PC-3 (cell line): Measurements from ENCODE around the gene RPL13A. TPM values are rescaled to one million over a fixed set of nuclear protein-coding genes. Genes with fewer than 3 reads are reported as not detected.

ENCODE experiments used
- ATAC-seq: fragments of 200-7000 bp; cut with Tn5 transposase; 2 replicates; pipeline ENCODE4 v1.9.1; 2020; ENCODE audit warnings: mild to moderate bottlenecking, moderate library complexity
- BruUV-seq: library from RNA; stranded (reverse); fragments of 400-500 nt; replicated peaks from 2 replicates; lab custom pipeline; 2021; lab: Mats Ljungman, UMichigan
- CTCF ChIA-PET: fragments of 300-600 bp; sonication (Branson Sonifier 250); formaldehyde crosslinking; loops from one replicate; lab custom pipeline; 2022; ENCODE audit warnings: antibody characterized with exemption; lab: Charles Lee
- POLR2A ChIA-PET: fragments of 300-600 bp; sonication (Branson Sonifier 250); formaldehyde crosslinking; loops from one replicate; lab custom pipeline; 2022; ENCODE audit warnings: antibody characterized with exemption; ENCODE audit not compliant: unreplicated experiment; lab: Charles Lee
- DNase-seq: peaks from one replicate; pipeline ENCODE4 v3.0.0-alpha.2; 2015
- H2AFZ ChIP-seq: fragments of 300-600 bp; sonication (generic); 2 replicates; pipeline ENCODE4 v1.6.0; 2016; ENCODE audit warnings: antibody characterized with exemption, low read length
- H3F3A ChIP-seq: fragments of 300-600 bp; sonication (generic); one replicate; pipeline ENCODE4 v1.6.0; 2017; ENCODE audit warnings: antibody characterized with exemption, low read length, control low read depth, mild to moderate bottlenecking; ENCODE audit not compliant: unreplicated experiment
- H3K27ac ChIP-seq: fragments of 300-600 bp; sonication (generic); 2 replicates; pipeline ENCODE4 v1.5.1; 2016; ENCODE audit warnings: mild to moderate bottlenecking, low read length
- H3K27me3 ChIP-seq: fragments of 300-600 bp; sonication (generic); 2 replicates; pipeline ENCODE4 v1.6.1; 2016; ENCODE audit warnings: low read length, mixed read lengths
- H3K36me3 ChIP-seq: fragments of 300-600 bp; sonication (generic); 2 replicates; pipeline ENCODE4 v1.6.1; 2016; ENCODE audit warnings: low read depth, mixed run types, low read length, mixed read lengths
- H3K4me1 ChIP-seq: fragments of 300-600 bp; sonication (generic); 2 replicates; pipeline ENCODE4 v1.5.1; 2016; ENCODE audit warnings: low read length; ENCODE audit not compliant: insufficient read depth
- H3K4me2 ChIP-seq: fragments of 300-600 bp; sonication (generic); 2 replicates; pipeline ENCODE4 v1.6.0; 2016; ENCODE audit warnings: low read length
- H3K4me3 ChIP-seq: fragments of 300-600 bp; sonication (generic); 2 replicates; pipeline ENCODE4 v1.5.1; 2016; ENCODE audit warnings: mild to moderate bottlenecking, low read length, mixed read lengths
- H3K79me2 ChIP-seq: fragments of 300-600 bp; sonication (generic); 2 replicates; pipeline ENCODE4 v1.6.1; 2017; ENCODE audit warnings: low read length, mixed read lengths
- H3K9ac ChIP-seq: fragments of 300-600 bp; sonication (generic); 2 replicates; pipeline ENCODE4 v1.6.0; 2016; ENCODE audit warnings: mild to moderate bottlenecking, low read length
- H3K9me2 ChIP-seq: fragments of 300-600 bp; sonication (generic); replicated peaks from 2 replicates; pipeline ENCODE4 v1.6.1; 2016; ENCODE audit warnings: mixed run types, low read length, mixed read lengths
- H3K9me3 ChIP-seq: fragments of 300-600 bp; sonication (generic); 2 replicates; pipeline ENCODE4 v1.6.1; 2016; ENCODE audit warnings: low read length, mixed read lengths
- H4K20me1 ChIP-seq: fragments of 300-600 bp; sonication (generic); 2 replicates; pipeline ENCODE4 v1.6.1; 2016; ENCODE audit warnings: low read length, mixed read lengths
- CTCF ChIP-seq: fragments of 300-600 bp; sonication (generic); conservative IDR thresholded peaks from 2 replicates; pipeline ENCODE4 v1.5.1; 2017; ENCODE audit warnings: antibody characterized with exemption, low read depth, mild to moderate bottlenecking, low read length
- EZH2 ChIP-seq: fragments of 300-600 bp; sonication (generic); IDR thresholded peaks from one replicate; pipeline ENCODE4 v1.6.1; 2017; ENCODE audit warnings: antibody characterized with exemption, mild to moderate bottlenecking, low read length; ENCODE audit not compliant: unreplicated experiment
- EZH2phosphoT487 ChIP-seq: fragments of 300-600 bp; sonication (generic); IDR thresholded peaks from 2 replicates; pipeline ENCODE4 v1.6.1; 2018; ENCODE audit warnings: mild to moderate bottlenecking, antibody characterized with exemption, low read length, borderline replicate concordance
- intact Hi-C: fragments of 100-400 bp; cut with micrococcal nuclease; formaldehyde crosslinking; loops from 2 replicates; pipeline ENCODE4 v1.9.0; 2023
- total RNA-seq: library from RNA; depleted of rRNA; stranded (reverse); fragments of >200 nt; gene quantifications from 2 replicates; pipeline ENCODE4 v1.2.3, GENCODE V29; 2014

The RPL13A gene
- total RNA-seq, 1 experiment from 2014 or later = 3,023 TPM

- Histone ChIP-seq H3F3A (no peaks in the 10 kb centered on the region), H3K4me3 (no peak overlapping the region), H3K9ac (no peak overlapping the region), H2AFZ (no peak overlapping the region), H3K27ac (no peak overlapping the region), H3K27me3 (peaks cover 50% of the 10 kb centered on the region), H3K36me3 (no peaks in the 10 kb centered on the region), H3K9me2 (no peaks in the 10 kb centered on the region), H3K4me1 (no peaks in the 10 kb centered on the region), H3K4me2 (peak overlapping the region; percentile 100; the same call in 1 of the 2 replicates), H3K79me2 (no peaks in the 10 kb centered on the region), H3K9me3 (no peaks in the 10 kb centered on the region), H4K20me1 (no peaks in the 10 kb centered on the region)
- ChIA-PET POLR2A (no interaction called here), CTCF (interaction anchor here (0.6 kb wide), 1 partner anchor 80 kb away, joined by 4 read pairs; the partner anchor contains the start of gene TEAD2)
- ATAC-seq = no peak
- TF ChIP-seq EZH2 = no peak
- TF ChIP-seq EZH2phosphoT487 = no peak
- no peak for TF ChIP-seq CTCF
- no TSS peak for BruUV-seq
- intact Hi-C loops = no loop called here
- DNase-seq = no peak
These were observed 45.5 kb upstream of the RPL13A start for GRCh38 chr19:49441960-49442350.

GRCh38 chr19:49442354-49442753 is 45.1 kb upstream of the RPL13A start:
- Histone ChIP-seq H3K4me1 (no peaks in the 10 kb centered on the region), H3K79me2 (no peaks in the 10 kb centered on the region), H3K27me3 (peaks cover 48% of the 10 kb centered on the region), H3K4me2 (peak overlapping the region; percentile 100), H4K20me1 (no peaks in the 10 kb centered on the region), H3K27ac (no peak overlapping the region), H3K4me3 (peak overlapping the region; percentile 87), H2AFZ (peak overlapping the region; percentile 100; the same call in 1 of the 2 replicates), H3K36me3 (no peaks in the 10 kb centered on the region), H3F3A (no peaks in the 10 kb centered on the region), H3K9me2 (no peaks in the 10 kb centered on the region), H3K9ac (no peak overlapping the region), H3K9me3 (no peaks in the 10 kb centered on the region)
- BruUV-seq = no TSS peak
- ATAC-seq (no peak), DNase-seq (peak; percentile 20)
- intact Hi-C loops = no loop called here
- TF ChIP-seq EZH2phosphoT487 (no peak), EZH2 (no peak), CTCF (no peak)
- POLR2A ChIA-PET = no interaction called here
- CTCF ChIA-PET = interaction anchor here (0.6 kb wide), 3 partner anchors 51 to 126 kb away, joined by 3 to 6 read pairs (median 5); no protein-coding TSS in a partner anchor

GRCh38 chr19:49442771-49443365 is 44.5 kb upstream of the RPL13A start:
- H3K27ac ChIP-seq = no peak overlapping the region
- H3K36me3 ChIP-seq = no peaks in the 10 kb centered on the region
- no peaks in the 10 kb centered on the region for H3F3A ChIP-seq
- intact Hi-C loops = loop anchor here (1.0 kb wide), 4 partner anchors 8 to 104 kb away; partner anchors contain the start of genes DKKL1 and PIH1D1
- DNase-seq (peak; percentile 92), ATAC-seq (peak; percentile 75)
- H3K4me1 ChIP-seq = no peaks in the 10 kb centered on the region
- POLR2A ChIA-PET = no interaction called here
- H3K4me3 ChIP-seq = peak overlapping the region; percentile 87
- CTCF ChIA-PET = interaction anchor here (0.6 kb wide), 3 partner anchors 52 to 125 kb away, joined by 3 to 6 read pairs (median 5); no protein-coding TSS in a partner anchor
- no peaks in the 10 kb centered on the region for H4K20me1 ChIP-seq
- H3K9me2 ChIP-seq = no peaks in the 10 kb centered on the region
- no peaks in the 10 kb centered on the region for H3K9me3 ChIP-seq
- H3K79me2 ChIP-seq = no peaks in the 10 kb centered on the region
- peak overlapping the region; percentile 66 for H3K9ac ChIP-seq
- peaks cover 43% of the 10 kb centered on the region for H3K27me3 ChIP-seq
- peak overlapping the region; percentile 100 for H3K4me2 ChIP-seq
- H2AFZ ChIP-seq = peak overlapping the region; percentile 100
- BruUV-seq = no TSS peak
- TF ChIP-seq EZH2phosphoT487 (no peak), CTCF (no peak), EZH2 (no peak)
